Measurements from ENCODE around the gene AAK1.
"Not testable (repeated sequence)": the region's sequence is repeated elsewhere in the genome, so short reads cannot be mapped to it uniquely, and the experiment has no call there.

AAK1 gene

DNA sequence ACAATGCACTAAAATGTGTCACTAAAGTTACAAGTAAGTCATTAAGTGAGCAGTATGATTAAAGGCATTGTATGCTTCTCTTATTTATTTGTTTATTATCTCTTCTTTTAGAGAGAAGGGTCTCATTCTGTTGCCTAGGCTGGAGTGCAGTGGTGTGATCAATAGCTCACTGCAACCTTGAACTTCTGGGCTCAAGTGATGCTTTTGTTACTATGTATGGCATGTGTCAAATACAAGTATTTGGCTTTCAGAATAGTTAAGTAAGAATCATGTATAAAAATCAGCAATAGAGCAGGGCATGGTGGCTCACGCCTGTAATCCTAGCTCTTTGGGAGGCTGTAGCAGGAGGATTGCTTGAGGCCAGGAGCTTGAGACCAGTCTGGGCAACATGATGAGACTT is 15.8 kb upstream of the AAK1 start:
- no peak for DNase-seq

DNA sequence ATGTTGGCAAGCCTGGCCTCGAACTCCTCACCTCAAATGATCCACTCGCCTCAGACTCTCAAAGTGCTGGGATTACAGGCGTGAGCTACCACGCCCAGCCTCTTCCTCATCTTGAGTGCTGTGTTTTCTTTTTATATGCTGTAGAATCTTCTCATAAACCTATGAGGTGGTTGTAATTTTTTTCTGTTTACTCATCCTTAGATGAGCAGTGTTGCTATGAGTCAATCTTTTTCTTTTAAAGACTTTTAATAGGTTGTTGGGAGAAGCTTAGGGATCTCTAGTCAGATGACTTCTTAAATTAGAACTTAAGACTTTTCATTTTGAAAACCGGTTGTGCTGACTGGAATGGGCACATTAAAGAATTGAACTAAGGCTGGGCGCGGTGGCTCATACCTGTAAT is 8.7 kb upstream of the AAK1 start:
- DNase-seq, result no peak

- DNase-seq, result not testable (repeated sequence)
Measured at GRCh38 chr2:69647196-69647595, 3.7 kb upstream of the AAK1 start.

- DNase-seq, result no peak
Measured at GRCh38 chr2:69646714-69647113, 3.2 kb upstream of the AAK1 start.

GRCh38 chr2:69645921-69646320 is 2.4 kb upstream of the AAK1 start:
- DNase-seq, result no peak

DNA sequence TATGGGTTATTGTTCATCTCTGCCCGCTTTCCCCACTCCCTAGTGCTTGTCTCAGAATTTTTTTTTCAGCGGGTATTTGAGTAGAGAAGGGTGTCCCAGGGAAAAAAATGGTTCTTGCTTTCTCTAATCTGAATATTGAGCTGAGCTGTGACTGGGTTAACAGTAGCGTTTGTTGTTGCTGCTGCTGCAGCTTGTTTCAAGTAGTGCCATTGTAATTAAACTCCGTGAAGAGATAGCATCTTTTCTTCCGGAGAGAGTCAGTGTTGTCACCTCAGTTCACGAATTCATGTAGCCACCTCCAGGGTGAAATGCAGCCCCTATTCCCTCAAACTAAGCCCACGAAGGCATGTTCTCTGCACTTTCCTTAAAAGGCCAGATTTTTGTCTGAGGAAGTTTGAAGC is 1.5 kb upstream of the AAK1 start:
- peak; percentile 12 for DNase-seq

GRCh38 chr2:69644506-69644979 is 1.0 kb upstream of the AAK1 start:
- DNase-seq, result no peak

DNA sequence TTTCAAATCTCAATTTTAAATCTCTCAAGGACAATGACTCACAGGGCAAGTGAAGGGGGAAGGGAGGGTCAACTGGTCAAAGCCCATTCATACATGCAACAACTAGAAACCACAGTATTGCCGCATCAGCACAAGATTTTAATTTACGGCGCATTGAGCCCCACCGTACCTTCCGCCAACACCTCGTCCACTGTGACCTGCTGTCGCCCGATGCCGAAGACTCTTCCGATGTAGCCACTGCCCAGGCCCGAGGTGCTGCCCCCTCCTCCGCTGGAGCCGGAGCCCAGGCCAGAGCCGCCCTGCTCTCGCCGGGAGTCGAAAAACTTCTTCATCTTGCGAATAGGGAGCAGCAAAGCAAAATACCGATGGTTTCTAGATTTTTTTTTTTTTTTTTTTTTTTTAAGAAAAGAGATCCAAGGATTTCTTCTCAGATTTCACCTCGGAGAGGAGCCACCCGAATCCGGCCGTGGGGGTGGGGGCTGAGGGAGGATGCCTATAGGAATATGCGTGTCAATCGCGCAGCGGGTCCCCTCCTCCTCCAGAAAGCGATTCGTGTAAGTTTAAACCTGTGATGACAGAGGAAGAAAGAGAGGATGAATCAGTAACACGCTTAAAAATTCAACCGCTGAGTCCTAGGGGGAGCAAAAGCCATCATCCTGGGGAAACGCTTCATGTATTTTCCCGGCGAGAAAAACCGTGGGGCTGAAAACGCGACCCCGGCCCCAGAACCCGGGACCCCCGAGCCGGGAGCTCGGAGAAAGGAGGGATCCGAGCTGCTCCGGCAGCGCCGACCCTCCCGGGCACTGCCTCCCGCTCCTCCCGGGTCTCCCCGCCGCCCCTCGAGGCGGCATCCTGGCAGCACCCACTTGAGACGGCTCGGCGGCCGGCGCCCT is 584 bp downstream of the AAK1 start:
- DNase-seq, result peak; percentile 67

DNA sequence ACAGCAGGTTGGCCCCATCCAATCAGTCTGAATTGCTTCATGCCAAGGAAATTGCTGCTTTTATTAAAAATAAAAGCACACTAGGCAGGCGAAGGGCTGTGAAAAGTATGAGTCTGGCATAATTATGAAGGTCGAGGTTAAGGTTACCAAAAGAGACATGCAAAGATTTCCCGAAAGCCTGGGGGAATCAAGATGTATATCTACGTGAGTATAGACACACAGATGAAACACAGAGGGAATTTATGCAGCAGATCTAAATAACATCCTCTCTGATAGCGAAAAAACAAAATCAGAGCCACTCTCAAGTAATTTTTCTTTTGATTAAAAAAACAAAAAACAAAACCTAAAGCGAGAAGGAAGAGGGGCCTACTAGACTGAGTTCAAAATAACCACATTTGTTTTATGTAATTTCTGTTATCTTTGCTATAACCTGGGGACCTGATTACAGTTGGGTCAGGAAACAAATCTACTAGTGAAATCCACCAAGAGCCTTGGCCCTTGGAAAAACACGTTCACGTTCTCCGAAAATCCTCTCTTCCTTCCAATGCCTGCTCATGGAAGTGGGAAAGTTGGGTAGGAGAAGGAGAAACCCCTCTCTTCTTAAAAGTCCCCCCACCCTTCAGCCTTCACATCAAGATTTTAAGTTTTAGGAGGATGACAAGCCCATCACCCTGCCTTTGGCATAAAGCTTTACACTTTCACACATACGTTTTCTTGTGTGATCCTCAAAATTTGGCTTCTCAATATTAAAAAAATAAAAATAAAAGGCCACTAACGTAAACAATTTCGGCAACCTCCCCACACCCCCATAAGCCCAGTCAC is 1.4 kb downstream of the AAK1 start:
- DNase-seq, result no peak

DNA sequence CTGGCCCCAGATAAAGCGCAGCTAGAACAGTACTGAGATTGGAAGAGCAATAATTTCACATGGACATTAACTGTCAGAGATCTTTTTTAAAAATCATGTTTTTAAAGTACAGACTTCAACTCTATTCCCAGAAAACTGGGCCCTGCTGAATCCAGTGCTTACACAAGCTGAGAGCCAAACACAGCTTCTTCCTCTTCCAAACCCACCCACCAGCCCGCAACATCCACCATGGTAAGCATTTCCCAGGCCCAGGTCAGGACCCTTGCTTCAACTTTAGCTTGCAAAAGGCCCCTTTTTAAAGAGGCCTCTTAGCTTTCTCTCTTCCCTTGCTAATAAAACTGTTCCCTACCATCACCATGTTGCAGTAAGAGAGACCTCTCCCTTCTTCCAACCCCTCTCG is 2.1 kb downstream of the AAK1 start:
- DNase-seq, result no peak

DNA sequence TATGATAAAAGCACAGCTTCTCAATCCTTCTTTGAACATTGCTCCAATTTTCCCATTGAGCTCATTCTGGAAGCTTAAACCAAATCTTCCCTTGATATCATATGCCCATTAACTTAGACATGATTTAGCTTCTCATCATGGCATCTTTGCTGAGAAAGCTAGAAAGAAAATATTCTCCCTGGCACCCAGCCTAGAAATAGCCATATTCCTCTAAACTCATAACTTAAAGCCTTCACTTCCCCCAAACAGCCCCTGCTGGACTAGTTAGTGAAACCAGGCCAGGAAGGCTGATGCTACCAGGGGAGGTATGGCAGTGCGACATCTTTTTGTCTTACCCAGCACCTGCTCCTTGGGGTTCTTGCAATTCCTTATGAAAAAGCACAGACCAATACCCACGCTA is 4.3 kb downstream of the AAK1 start:
- no peak for DNase-seq

GRCh38 chr2:69638630-69639029 is 4.9 kb downstream of the AAK1 start:
- DNase-seq, result no peak

- DNase-seq, result no peak
Measured at GRCh38 chr2:69637923-69638322, 5.6 kb downstream of the AAK1 start.

GRCh38 chr2:69636395-69636794 is 7.1 kb downstream of the AAK1 start:
- DNase-seq, result no peak

GRCh38 chr2:69635432-69635831 is 8.1 kb downstream of the AAK1 start:
- DNase-seq, result no peak

DNA sequence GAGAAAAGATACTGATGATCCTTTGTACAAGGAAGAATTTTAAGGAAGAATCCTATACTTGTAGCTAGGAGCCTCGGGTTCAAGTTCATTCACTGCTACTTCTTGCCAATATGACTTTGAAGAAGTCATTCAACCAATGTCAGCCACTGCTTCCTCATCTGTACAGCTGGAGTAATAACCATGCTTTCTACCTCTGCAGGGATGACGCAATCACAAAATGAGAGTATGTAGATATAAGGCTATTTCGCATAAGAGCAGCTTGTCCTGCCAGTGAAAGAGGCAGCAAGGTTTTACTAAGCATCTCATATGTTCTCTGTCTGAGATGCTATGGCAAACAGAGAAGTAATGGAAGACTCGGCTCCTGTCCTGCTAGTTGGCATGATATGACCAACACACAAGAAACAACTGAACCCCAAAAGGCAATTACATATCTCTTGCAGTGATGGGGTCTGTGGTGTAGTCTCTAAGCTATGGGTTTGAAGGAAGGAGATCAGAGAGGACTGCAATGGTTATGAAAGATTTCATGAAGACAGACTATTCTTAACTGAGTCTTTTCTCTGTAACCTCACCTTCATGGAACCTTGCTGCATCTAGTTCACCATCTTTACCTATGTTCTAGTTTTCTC is 9.2 kb downstream of the AAK1 start:
- DNase-seq, result no peak

GRCh38 chr2:69631402-69631801 is 12.1 kb downstream of the AAK1 start:
- DNase-seq, result no peak

GRCh38 chr2:69629921-69630608 is 13.5 kb downstream of the AAK1 start:
- no peak for DNase-seq

DNA sequence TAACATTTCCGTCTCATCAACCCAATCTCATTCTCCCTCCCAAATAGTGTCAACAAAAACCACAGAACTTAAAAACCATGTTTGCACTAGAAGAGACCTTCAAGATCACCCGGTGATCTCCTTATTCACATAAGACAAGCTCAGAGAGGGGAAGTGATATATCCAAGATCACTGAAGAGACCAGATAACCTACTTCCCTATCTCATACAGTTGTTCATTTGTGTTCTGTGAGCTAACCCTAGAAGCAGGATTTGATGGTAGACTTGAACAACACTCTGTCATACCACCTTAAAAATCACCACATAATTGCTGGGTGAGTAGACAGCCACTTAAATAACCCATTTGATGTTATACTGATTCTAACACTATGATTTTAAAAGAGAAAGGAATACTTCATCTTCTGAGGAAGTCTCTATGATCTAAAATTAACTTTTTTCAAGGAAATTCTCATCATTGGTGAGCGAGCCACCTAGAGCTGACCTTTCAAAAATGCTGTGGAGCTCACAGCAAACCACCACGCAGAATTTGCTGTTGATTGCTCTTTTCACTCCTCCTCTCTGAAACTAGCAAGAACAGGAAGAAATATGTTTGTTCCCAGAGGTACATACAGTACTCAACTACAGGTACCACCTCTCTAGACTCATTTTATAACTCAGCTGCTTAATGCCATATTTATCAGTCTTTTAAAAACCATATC is 15.1 kb downstream of the AAK1 start:
- DNase-seq, result no peak

- no peak for DNase-seq
Measured at GRCh38 chr2:69625078-69625795, 18.3 kb downstream of the AAK1 start.

- no peak for DNase-seq
Measured at GRCh38 chr2:69624611-69625010, 18.9 kb downstream of the AAK1 start.

GRCh38 chr2:69624131-69624530 is 19.4 kb downstream of the AAK1 start:
- DNase-seq, result no peak

All from stimulated activated naive CD4-positive, alpha-beta T cell treated with Interleukin-2 at 50 U/mL for 16 hours (primary cell).